AG20443 (cell line): ENCODE measurements around the gene VPS13A.
"Not testable (repeated sequence)": the region's sequence is repeated elsewhere in the genome, so short reads cannot be mapped to it uniquely, and the experiment has no call there.

ENCODE experiments used
- DNase-seq: peaks from one replicate; pipeline ENCODE4 v3.0.0; 2012; ENCODE audit warnings: low spot score, mixed read lengths

VPS13A gene

GRCh38 chr9:77423841-77424240 lies 246.5 kb downstream of the VPS13A start:
- DNase-seq, result no peak

DNA sequence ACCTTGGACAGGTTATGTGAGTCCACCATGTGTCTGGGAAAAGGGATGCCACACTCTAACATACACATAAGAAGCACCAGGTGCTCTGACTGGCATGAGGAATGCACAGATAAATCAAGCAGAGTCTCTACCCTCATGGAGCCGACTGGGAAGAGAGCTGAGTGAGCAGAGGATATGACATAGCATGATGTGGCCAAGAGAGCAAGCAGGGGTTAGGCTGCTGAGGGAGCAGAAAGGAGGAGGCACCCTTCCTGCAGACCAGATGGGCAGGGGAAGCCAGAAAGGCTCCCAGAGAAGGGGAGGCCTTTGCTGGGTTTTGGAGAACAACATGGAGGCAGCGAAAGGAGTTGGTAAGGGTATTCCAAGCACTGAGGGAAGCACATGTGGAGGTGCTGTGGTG lies 247.7 kb downstream of the VPS13A start:
- no peak for DNase-seq

- no peak for DNase-seq
These were observed 249.4 kb downstream of the VPS13A start for GRCh38 chr9:77426712-77427111.

DNA sequence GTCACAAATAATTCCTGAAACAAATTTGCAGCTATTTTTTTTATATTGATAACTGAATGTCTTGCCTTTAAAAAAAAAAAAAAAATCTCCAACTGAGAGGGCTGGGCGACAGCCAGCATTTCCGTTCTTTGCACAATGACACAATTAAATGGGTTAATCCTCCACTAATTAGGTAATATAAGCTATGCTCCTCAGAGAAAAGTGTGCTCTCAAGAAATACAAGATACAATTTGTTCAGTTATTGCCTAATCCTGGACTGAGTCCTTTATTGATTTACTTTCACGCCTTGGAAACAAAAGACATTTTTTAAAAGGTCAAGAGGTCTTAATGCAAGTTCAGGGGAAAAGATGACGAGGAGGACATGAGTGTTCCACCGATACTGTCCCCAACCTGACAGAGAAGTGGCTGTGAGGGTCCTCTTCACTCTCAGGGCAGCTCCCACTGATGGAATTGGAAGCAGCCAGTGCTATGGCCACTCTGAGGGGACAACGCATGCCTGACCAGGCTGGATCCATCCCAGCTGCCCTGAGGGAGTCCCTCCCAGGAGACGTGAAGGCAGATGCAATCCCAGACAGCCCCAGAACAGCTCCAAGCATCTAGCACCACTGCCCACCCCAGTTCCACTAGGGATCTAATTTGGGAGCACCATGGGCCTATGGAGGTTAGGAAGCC lies 250.1 kb downstream of the VPS13A start:
- no peak for DNase-seq

DNA sequence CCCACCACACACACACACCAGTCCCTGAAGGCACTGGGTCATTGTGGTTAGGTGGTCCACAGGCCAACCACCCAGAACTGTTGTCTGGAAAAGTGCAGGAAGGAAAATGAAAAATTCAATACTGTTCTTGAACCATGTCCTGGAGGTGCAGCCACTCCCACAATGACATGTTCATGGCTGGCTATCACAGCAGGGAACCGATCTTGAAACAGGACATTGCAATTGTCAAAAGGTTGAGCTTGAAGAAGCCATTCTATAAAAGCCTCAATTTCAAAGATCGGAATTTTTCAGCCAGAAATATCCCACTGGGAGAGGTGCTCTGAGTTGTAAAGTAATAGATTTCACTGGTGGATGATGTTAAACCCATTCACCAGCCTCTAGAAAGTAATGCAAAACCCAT lies 252.6 kb downstream of the VPS13A start:
- DNase-seq, result no peak

DNA sequence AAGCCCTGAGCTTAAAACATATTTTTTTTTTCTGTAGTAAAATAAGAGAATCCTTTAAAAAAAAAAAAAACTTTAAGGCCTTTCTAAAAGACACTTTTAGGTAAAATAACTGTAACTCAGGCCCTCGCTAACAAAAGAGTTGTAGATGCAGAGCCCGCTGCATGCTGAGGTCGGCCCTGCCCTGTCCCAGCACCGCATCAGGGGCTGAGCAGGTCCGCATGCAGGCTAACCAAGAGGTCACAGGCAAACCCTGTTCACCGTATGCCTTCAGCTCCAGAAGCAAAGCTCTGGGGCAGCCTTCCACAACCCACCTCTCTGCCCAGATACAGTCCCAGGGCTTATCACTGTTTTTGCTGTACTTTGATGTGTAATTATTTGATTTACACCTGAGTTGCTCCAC lies 254.7 kb downstream of the VPS13A start:
- DNase-seq, result no peak

GRCh38 chr9:77433675-77434445 lies 256.5 kb downstream of the VPS13A start:
- DNase-seq, result peak; percentile 91

GRCh38 chr9:77435277-77435676 lies 257.9 kb downstream of the VPS13A start:
- DNase-seq, result no peak

GRCh38 chr9:77435688-77436087 lies 258.4 kb downstream of the VPS13A start:
- DNase-seq, result peak; percentile 48

- no peak for DNase-seq
These were observed 261.3 kb downstream of the VPS13A start for GRCh38 chr9:77438653-77439052.

DNA sequence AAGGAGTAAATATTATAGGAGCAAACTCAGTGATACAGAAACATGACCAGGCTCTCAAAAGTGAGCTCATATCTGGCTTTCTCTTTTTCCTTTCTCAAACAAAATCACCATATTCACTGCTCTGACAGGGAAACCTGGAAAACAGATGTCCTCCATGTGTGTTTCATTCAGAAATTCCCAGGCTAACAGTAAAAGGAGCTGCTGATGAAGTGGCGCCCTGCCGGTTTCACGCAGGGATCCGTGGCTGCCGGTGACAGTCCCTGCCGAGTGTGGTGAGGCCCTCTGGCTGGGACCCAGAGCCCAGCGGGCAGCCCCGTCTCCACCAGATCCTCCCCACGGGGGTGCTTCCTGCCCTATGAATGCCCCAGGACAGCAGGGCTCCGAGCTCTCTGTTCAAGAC lies 262.7 kb downstream of the VPS13A start:
- DNase-seq, result peak; percentile 77

GRCh38 chr9:77441124-77441523 lies 263.8 kb downstream of the VPS13A start:
- not testable (repeated sequence) for DNase-seq

GRCh38 chr9:77442436-77442835 lies 265.1 kb downstream of the VPS13A start:
- no peak for DNase-seq

GRCh38 chr9:77447646-77448045 lies 270.3 kb downstream of the VPS13A start:
- no peak for DNase-seq

DNA sequence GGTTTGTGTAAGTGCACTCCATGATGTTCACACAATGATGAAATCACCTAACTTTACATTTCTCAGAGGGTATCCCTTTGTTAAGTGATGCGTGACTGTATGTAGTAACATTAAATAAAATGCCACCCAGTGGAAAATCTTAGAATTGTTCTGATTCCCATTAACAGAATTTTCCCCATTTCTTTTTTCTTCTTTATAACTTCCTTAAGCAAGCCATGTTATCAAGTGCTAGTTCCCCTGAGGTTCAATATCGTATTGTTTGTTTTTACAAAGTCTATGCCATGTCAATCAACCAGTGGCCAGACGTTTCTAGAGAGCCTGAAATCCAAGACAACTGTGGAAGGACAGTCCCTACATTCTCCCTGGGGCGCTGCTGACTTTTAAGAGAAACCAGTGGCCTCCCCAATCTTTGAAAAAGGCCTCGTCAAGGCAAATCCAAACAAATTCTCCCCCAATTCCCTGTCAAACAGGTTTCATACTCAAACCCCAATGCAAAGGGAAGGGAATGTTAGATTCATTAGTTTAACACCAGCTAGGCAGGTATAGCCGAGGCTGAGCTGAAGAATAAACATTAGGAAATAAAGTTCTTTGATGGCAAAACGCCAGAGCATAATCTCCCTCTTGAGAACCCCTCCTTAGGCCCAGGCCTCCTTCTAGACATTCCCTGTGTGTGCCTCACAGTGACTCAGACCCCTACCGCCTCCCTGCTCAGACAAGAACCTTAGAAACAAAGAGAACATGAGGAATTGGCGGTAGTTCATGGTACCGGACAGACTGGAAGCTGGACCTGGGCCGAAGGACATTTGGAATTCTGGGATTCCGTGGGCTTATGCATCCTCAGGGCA lies 272.1 kb downstream of the VPS13A start:
- DNase-seq, result peak; percentile 32

GRCh38 chr9:77450085-77450475 lies 272.7 kb downstream of the VPS13A start:
- DNase-seq, result no peak

DNA sequence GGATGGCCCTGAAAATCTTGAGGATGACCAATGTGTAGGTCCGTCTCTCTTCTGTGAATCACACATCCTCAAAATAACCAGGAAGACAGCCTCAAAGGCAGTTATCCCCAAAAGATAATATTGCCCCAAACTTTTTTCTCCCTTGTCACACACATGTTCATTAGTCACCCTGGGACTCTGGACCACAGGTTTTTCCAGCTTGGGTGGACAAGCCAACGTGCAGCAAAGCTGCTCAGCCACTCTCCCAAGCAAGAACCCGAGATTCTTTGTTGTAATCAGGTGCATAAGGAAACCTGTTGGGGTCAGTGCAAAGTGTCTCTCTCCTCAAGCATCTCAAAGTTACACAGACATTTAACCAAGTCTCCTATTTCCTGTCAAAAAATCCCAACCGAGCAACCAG lies 274.2 kb downstream of the VPS13A start:
- no peak for DNase-seq

DNA sequence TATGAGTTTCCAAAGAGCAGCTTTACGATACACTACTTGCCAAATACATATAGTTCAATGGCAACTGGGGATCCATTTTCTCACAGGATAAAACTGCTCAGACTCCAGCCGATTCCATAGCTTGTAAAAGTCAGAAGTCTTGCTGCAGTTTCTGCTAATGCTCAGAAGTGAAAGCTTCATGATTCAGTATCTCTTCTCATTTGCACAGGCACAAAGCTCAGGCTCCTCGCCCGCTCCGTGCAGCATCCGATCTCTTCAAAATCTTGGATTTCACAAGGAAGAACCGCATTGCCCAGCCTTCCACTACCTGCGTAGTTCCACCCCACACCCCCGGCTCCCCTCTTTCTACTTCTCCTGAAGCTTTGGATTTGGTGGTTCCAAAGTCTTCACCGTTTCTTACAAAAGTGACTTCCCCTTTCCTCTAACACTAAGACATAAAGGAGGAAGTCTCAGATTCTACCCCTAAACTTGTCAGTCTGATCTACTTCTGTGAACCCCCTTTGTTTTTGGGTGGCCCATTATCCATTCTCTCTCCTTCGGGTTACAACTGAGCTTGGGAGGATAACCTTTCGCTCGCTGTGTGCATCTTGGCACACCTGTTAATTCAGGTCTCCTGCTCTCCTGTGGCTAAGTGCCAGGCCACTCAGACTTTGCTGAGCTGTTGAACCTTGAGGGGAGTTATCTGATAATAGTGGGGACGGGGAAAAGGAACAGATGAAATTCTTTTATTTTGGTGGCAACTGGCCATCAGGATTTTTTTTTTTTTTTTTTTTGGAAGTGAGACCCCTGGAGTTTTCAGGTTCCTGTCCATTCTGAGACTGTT lies 276.7 kb downstream of the VPS13A start:
- DNase-seq, result no peak

- no peak for DNase-seq
These were observed 277.3 kb downstream of the VPS13A start for GRCh38 chr9:77454663-77455062.

DNA sequence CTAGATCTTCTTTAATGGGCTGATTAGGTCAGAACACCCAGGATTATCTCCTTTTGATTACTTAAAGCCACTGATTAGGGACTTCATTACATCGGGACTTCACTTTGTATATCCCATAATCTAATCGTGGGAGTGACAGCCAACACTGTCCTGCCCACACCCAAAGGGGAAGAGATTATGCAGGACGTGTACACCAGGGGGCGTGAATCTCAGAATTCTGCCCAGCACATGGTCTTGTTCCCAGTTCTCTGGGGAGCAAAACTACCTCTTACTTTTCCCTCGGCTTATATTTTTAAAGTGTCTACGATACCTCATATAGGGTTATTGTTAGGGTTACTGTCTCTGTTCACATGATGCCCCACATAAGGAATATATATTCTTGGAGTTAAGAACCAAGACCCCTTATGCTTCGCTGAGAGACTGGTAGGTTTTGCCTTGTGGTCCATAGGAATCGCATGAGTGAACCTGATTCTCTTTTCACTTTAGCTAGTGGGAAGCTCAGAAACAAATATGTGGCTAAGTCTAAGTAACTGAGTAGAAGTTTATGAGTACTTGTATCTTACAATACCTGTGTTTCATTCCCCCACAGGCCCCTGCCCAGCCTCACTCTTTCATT lies 278.1 kb downstream of the VPS13A start:
- peak; percentile 39 for DNase-seq

GRCh38 chr9:77456829-77457437 lies 279.6 kb downstream of the VPS13A start:
- peak; percentile 87 for DNase-seq
